GM21526 (cell line): ENCODE results near the gene ACSF3.
"Not testable (repeated sequence)": the region's sequence is repeated elsewhere in the genome, so short reads cannot be mapped to it uniquely, and the experiment has no call there.

ENCODE experiments used
- ATAC-seq: cut with Tn5 transposase; IDR thresholded peaks from one replicate; pipeline ENCODE4 v1.9.1; 2021; ENCODE audit warnings: moderate library complexity; ENCODE audit not compliant: unreplicated experiment, low FRiP score

The ACSF3 gene

DNA sequence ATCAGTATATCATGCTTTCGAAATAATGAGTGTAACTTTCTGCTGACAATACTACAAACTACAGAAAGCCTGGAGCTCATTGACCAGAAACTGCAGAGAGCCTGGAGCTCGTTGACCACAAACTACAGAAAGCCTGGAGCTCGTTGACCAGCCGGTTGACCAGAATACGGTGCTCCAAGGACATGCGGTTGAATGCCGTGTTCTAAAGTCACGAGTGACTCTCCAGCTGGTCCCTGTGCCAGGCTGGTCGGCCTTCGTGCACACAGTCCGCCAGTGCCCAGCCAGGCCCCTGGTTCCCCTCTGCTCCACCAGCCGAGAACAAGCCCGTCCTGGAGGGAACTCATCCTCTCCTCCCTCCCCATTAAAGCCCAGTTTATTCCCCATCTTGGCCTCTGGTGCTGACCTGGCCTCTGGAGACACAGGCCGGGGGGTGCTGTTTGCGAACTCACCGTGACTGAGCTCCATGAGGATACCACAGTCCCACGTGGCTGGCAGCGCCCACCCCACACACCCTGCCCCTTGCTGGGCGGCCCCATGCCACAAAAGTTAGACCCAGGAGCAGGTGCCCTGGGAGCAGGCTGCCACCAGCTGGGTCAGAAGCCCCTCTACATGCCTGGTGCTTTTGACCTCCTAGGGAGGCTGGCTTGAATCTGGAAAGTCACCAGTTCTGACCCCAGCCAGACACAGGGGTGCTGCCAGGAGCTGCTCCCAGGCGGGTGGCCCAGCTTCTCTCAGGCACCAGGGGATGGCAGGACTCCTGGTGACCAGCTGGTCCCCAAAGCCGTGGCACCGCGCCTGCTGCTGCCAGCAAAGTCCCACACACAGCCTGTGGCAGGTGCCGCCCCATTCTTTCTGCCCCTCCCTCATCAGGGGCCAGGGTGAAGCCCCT is 62.4 kb downstream of the ACSF3 start:
- no peak for ATAC-seq

DNA sequence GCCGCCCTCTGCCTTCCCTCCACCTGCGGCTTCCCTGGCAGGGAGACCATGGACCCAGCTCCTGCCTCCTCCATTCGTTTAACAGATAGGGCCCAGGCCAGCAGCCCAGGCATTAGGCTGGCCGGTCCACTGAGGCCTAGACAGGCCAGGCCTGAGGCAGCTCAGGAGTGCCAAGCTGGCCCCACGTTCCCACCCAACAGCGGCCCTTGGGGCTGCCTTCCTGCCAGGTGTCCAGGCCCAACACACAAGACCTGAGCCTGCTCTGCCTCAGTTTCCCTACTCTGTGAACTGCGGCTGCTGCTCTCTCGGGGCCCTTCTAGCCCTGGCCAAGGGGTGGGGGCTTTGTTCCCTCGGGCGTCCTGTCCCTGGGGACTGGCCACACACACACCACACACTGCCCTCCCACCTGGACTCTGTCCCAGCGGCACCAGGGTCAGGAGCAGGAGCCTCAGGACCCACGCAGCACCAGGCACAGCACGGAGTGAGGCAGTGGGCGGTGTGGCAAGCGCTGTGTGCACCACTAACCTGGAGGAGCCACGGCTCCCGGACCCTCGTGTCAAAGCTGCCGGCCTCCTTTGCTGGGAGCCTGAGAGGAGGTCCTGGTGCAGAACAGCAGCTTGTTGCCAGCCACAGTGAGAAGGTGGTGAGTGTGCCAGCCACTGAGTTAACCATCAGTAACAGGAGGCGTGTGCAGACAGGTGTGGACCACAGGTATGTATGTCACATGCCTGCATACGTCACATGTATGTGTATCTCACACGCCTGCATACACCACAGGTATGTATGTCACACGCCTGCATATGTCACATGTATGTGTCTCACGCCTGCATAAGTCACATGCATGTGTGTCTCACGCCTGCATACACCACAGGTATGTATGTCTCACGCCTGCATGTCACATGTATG is 63.3 kb downstream of the ACSF3 start:
- ATAC-seq: no peak

- no peak for ATAC-seq
These were observed 64.1 kb downstream of the ACSF3 start for GRCh38 chr16:89157778-89158177.

GRCh38 chr16:89159066-89159849 is 65.6 kb downstream of the ACSF3 start:
- ATAC-seq: no peak

DNA sequence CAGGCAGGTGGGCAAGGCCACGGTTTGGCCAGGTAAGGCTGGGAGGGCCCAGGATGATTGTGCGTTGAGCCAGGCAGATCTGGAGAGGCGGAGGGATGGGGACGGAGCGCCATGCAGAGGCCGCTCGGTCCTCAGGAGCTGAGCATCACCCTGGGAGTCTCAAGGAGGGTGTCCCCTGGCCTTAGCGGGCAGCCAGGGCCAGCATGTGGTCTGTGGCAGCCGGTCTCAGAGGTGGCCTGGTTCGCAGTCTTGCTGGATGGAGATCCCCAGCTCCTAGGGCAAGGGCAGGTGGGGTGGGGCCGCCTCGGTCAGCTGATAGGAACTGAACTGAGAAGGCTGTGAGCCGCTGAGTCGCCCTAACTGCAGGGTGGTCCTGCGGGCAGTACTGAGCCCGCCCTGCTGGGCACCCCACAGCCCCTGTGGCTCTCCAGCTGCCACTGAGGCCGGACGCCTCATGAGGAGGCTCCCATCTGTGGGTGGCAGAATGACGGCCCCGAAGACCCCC is 66.2 kb downstream of the ACSF3 start:
- ATAC-seq: no peak

DNA sequence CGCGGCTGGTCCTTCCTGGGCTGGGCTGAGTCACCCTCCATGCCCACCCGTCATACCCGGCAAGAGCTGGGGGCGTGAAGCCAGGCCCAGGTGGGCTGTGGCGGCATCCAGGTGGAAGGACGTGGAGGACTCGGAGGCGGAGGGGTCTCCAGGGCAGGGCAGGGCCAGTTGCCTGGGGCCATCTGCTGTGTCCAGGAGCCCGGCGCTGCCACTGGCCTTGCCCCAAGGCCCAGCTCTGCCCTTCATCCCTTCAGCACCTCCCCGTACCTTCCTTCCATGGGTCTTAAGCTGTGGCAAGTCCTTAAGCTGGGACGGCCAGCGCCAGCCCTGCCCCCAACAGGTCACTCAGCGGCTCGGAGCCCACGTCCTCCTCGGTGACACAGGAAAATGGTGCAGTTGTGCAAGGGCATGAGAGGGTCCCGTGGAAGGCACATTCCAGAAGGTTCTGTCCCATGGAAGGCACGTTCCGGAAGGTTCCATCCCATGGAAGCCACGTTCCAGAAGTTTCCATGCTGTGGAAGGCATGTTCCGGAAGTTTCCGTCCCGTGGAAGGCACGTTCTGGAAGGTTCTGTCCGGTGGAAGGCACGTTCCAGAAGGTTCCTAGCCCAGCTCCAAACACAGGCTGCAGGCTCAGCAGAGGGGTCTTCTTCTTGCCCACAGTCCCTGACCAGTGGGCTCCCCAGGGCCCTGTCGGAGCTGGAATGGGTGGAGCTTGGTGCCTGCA is 67.5 kb downstream of the ACSF3 start:
- ATAC-seq: no peak

GRCh38 chr16:89161763-89162713 is 68.4 kb downstream of the ACSF3 start:
- ATAC-seq: no peak

DNA sequence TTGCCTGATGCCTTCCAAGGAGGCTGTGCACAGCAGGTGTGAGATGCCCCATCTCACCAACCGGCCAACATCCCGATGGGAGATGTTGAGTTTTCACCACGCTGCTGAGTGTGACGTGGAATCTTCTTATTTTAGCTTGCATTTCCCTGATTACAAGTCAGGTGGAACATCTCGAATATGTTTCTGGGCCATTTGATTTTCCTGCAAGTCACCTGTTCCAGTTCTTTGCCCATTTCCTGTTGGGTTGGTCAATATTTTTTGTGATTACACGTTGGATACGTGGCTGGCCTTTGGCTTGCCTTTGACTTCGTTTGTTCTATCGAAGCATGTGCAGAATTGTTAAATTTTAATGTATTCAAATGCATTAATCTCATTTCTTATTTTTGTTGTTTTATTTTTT is 69.6 kb downstream of the ACSF3 start:
- no peak for ATAC-seq

GRCh38 chr16:89164436-89164835 is 70.8 kb downstream of the ACSF3 start:
- ATAC-seq: no peak

GRCh38 chr16:89164847-89165680 is 71.4 kb downstream of the ACSF3 start:
- no peak for ATAC-seq

DNA sequence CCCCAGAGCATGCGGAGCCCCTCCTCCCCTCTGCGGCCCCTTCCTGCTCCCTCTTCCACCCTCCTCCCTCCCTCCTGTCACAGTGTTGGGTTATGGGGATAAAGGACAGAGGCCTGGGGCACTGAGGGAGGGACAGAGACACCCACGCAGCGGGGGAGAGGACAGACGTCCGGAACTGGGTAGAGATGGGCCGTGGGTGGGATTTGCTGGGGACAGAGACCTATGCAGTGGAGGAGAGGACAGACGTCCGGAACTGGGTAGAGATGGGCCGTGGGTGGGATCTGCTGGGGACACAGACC is 72.0 kb downstream of the ACSF3 start:
- not testable (repeated sequence) for ATAC-seq

GRCh38 chr16:89166696-89167424 is 73.2 kb downstream of the ACSF3 start:
- ATAC-seq: no peak

GRCh38 chr16:89167425-89167941 is 73.8 kb downstream of the ACSF3 start:
- ATAC-seq: no peak

DNA sequence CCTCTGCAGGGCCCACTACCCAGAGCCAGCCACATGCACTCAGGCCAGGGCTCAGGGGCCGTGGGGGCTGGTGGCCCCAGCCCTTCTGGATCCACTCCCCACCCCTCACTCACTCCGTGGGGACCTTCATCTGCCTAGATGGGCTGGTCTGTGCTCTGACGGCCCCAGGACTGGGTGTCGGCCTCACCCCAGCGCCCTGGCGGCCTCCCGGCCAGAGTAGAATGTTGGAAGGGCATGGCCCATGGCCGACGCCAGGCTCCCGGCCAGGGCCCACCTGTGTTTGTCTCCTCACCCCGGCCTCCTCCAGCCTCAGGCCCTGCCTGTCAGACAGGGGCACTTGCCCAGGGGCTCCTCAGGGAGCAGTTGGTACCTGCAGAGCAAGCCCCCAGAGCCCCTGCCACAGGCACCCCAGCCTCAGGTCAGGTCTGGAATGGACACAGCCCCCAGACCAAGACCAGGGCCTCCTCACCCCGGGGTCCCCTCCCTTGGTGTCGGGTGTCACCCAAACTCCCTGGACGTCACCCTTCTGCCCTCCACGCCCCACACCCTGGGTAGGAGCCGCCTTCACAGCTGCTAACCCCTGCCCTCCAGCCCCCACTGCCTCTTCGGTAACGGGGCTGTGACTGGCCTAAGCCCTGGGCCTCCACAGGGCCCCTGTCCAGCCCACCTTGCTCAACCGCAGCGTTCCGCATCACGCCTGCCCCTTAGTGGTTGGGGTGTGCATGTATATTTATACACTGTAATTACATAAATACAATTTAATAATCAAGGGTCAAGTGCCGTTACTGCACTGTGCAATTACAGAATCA is 74.9 kb downstream of the ACSF3 start:
- no peak for ATAC-seq

DNA sequence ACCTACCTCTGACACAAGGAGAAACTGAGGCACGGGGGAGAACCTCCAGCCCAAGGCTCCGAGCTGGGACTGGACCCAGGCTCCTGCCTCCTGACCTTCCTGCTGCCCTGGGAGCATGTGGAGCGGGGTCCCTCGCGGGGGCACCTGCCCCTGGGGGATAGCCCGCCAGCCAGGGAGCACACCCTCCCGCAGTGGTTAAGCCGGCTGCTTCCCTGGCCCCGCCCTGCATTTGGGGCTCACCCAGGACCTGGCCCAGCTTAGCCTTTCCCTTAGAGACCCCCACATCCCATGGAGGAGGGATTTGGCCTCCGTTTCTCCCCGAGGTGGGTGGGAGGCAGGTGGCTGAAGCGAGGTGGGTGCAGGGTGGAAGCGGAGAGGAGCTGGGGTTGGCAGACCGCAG is 76.1 kb downstream of the ACSF3 start:
- ATAC-seq: no peak
